Neutrophil (primary cell): Measurements from ENCODE around the gene EFNB2.

Experiments
- H3K27ac ChIP-seq: fragments of 200-600 bp; sonication (generic); 2 replicates; pipeline ENCODE4 v1.5.1; 2016; ENCODE audit warnings: mild to moderate bottlenecking, moderate library complexity
- H3K27me3 ChIP-seq: fragments of 200-600 bp; sonication (generic); 2 replicates; pipeline ENCODE4 v1.6.0; 2016; ENCODE audit warnings: mild to moderate bottlenecking
- H3K36me3 ChIP-seq: fragments of 200-600 bp; sonication (generic); 2 replicates; pipeline ENCODE4 v1.5.1; 2017
- H3K4me1 ChIP-seq, 2 experiments: fragments of 200-600 bp in 1 of 2; sonication (generic) in 1 of 2; 1 replicate in 1 of 2; 2 replicates in 1 of 2; pipeline versions ENCODE4 v1.5.1 to v1.6.1; 2013 to 2016; ENCODE audit warnings: low read depth in 1 of 2, low read length in 1 of 2, mild to moderate bottlenecking in 1 of 2, moderate library complexity in 1 of 2; ENCODE audit not compliant: control insufficient read depth in 1 of 2, insufficient read depth in 1 of 2
- H3K4me3 ChIP-seq, 2 experiments: fragments of 200-600 bp in 1 of 2; sonication (generic) in 1 of 2; 1 replicate in 1 of 2; 2 replicates in 1 of 2; pipeline ENCODE4 v1.5.1; 2013 to 2016; ENCODE audit warnings: low read depth in 1 of 2, low read length in 1 of 2, mild to moderate bottlenecking in 1 of 2, moderate library complexity in 1 of 2
- H3K9me3 ChIP-seq: fragments of 200-600 bp; sonication (generic); 2 replicates; pipeline ENCODE4 v1.5.1; 2016
- TF ChIP-seq, protein P1 (sequence below): fragments of 200-600 bp; sonication (generic); IDR thresholded peaks from 2 replicates; pipeline ENCODE4 v1.5.1; 2016; ENCODE audit warnings: antibody characterized with exemption

The EFNB2 gene

GRCh38 chr13:106548064-106548696 is 12.7 kb upstream of the EFNB2 start:
- Histone ChIP-seq H3K4me3 (no peak overlapping the region), H3K4me1 (no peaks in the 10 kb centered on the region), H3K9me3 (no peaks in the 10 kb centered on the region), H3K27me3 (no peaks in the 10 kb centered on the region), H3K27ac (no peak overlapping the region), H3K36me3 (peaks cover 43% of the 10 kb centered on the region)
- TF ChIP-seq, protein P1, sequence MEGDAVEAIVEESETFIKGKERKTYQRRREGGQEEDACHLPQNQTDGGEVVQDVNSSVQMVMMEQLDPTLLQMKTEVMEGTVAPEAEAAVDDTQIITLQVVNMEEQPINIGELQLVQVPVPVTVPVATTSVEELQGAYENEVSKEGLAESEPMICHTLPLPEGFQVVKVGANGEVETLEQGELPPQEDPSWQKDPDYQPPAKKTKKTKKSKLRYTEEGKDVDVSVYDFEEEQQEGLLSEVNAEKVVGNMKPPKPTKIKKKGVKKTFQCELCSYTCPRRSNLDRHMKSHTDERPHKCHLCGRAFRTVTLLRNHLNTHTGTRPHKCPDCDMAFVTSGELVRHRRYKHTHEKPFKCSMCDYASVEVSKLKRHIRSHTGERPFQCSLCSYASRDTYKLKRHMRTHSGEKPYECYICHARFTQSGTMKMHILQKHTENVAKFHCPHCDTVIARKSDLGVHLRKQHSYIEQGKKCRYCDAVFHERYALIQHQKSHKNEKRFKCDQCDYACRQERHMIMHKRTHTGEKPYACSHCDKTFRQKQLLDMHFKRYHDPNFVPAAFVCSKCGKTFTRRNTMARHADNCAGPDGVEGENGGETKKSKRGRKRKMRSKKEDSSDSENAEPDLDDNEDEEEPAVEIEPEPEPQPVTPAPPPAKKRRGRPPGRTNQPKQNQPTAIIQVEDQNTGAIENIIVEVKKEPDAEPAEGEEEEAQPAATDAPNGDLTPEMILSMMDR: no peak

DNA sequence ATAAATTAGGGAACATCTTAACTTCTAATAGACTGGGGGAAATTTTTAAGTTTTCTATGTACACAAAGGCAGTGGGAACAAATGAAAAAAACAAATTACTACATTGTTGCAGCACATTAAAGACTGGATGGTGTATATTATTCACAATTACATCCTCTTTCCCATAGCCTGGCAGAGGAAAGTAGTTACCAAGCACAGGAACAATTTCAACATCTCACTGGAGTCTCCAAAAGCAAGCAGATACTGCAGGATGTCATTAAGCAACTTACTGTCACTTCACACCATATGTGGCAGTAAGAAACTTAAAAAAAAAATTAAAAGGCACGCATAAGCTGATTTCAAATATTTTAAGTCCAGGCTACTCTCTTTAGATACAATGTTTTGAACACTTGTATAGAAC is 6.4 kb upstream of the EFNB2 start:
- Histone ChIP-seq H3K9me3 (no peaks in the 10 kb centered on the region), H3K27me3 (peaks cover 5% of the 10 kb centered on the region), H3K4me3 (no peak overlapping the region), H3K36me3 (peaks cover 26% of the 10 kb centered on the region), H3K27ac (no peak overlapping the region), H3K4me1 (peaks cover 5 to 9% of the 10 kb centered on the region in 2 experiments)
- TF ChIP-seq, protein P1: no peak

DNA sequence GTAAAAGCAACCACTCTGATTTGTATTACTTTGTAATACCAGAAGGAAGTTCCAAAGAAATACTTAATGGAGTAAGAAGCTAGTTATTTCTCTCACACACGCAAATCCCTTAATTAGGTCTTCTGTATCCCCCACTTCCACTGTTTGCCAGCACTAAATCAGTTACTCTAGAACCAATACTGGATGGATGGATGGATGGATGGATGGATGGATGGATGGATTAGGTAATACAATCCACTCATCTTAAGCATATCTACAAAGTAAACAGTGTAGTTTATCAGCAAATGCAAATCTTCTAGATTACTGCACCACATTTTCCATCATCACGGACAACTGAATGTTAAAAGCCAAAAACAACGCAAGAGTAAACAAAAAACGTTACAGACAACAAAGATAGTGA is 5.2 kb upstream of the EFNB2 start:
- TF ChIP-seq, protein P1: no peak
- Histone ChIP-seq H3K4me3 (no peak overlapping the region), H3K4me1 (peaks cover 12 to 19% of the 10 kb centered on the region in 2 experiments), H3K9me3 (no peaks in the 10 kb centered on the region), H3K27me3 (peaks cover 13% of the 10 kb centered on the region), H3K36me3 (peaks cover 20% of the 10 kb centered on the region), H3K27ac (no peak overlapping the region)

DNA sequence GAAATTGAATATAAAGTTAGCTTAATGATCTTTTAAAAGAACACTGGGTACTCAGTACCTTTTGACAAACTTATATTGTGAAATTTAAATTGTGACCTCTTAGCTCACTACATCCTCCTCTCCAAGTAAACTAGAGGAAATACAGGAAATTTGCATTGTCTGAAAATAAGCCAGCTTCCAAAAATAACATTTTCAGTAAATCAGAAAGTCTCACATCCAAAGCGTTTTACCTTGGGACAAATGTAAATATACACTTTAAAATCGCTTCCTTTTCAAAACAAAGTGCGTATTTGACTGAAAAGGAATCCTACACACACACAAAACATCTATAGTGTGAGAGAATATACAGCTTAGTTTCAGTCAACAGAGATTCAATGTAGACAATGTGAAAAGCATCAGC is 2.1 kb upstream of the EFNB2 start:
- Histone ChIP-seq H3K36me3 (peaks cover 4% of the 10 kb centered on the region), H3K27ac (no peak overlapping the region), H3K4me1 (peaks cover 36 to 43% of the 10 kb centered on the region in 2 experiments), H3K9me3 (no peaks in the 10 kb centered on the region), H3K27me3 (peaks cover 42% of the 10 kb centered on the region), H3K4me3 (no peak overlapping the region)
- TF ChIP-seq, protein P1: no peak

GRCh38 chr13:106536244-106537034 is 977 bp upstream of the EFNB2 start:
- H3K9me3 ChIP-seq: no peaks in the 10 kb centered on the region

More at GRCh38 chr13:106536244-106537034, 977 bp upstream of the EFNB2 start:
- H3K27ac ChIP-seq: peak overlapping the region; percentile 20
- no peaks in the 10 kb centered on the region for H3K36me3 ChIP-seq
- peaks cover 31 to 35% of the 10 kb centered on the region in 2 experiments for H3K4me1 ChIP-seq
- peaks cover 53% of the 10 kb centered on the region for H3K27me3 ChIP-seq
- peak overlapping the region; percentile 85 to 95 for H3K4me3 ChIP-seq
- TF ChIP-seq, protein P1: peak; percentile 89
